Activated effector memory CD4-positive, alpha-beta T cell treated with anti-CD3 and anti-CD28 coated beads, Interleukin-2, amount 50 U/mL, for 16 hours (primary cell): ENCODE measurements around the gene SHISA2.

Source experiments
- DNase-seq: peaks from one replicate; pipeline ENCODE4 v3.0.0-alpha.2; 2020

Gene SHISA2

DNA sequence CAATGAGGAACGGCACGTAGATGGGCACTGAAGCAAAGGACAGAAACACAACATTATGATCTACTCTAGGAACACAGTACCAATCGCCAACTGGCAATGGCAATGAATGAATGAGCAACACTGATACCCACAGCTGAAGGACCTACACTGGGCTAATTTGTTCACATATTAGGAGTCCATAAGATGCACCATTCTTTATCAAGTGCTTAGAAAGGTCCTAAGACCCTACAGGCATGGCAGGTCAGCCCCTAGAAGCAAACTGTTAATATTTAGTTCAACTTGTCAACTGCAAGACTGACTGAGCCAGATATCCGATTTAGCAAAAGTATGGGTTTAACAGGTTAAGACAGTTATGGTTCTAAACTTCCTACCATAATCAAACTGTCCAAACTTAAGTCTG lies 4.8 kb downstream of the SHISA2 start:
- DNase-seq, result no peak

DNA sequence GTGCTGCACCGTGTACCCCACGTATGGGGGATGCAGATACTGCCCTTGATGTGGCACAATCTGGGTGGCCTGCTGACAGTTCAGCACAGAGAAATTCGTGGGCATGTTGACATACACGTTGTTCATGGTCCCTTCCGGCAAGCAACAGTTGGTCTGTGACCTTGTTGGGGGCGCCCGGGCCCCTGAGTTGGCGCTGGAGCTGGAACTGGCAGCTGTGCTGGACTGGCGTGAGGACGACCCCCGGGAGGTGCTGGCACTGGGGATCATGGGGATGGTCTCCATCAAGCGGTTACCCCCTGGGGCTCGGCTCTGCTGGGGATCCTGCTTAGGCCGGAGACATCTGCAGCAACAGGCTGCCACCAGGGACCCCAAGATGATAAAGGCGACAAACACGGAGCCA lies 5.2 kb downstream of the SHISA2 start:
- no peak for DNase-seq

DNA sequence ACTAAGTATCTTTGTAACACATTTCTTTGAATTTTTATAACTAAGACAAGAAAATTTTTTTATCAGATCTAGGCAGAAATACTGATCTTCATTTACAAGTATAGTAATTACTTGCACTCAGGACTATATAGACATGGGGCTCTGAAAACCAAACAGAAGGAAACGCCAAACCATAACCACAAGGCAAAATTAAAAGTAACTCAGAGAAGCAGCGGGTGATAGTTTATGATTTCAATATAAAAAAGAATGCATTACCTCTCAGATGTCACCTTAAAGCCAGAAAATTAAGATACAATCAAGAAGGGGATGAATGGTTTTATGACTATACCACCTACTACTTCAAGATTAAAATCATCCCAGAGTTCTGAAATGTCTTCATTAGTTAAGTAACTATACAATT lies 6.7 kb downstream of the SHISA2 start:
- DNase-seq, result no peak

GRCh38 chr13:26042785-26043184 lies 9.0 kb downstream of the SHISA2 start:
- no peak for DNase-seq

GRCh38 chr13:26041444-26041843 lies 10.4 kb downstream of the SHISA2 start:
- DNase-seq, result no peak

DNA sequence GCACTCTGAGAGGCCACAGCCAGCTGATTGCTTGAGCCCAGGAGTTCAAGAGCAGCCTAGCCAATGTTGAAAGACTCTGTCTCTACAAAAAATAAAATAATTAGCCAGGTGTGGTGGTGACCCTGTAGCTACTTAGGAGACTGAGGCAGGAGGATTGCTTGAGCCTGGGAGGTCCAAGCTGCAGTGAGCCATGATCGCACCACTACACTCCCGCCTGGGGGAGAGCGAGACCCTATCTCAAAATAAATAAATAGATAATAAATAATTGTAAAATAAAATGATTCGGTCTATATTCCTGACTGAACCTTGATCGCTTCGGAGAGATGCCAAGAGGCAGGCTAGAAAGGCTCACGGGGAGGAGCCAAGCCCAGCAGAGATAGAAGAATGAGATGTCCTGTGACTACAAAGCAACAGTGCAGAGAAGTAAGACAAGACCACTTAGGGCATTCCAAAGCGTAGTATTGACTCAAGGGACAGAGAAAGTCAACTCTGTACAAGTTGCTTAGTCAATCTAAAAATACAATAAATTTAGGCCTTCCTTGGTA lies 12.8 kb downstream of the SHISA2 start:
- no peak for DNase-seq

- DNase-seq, result peak; percentile 66
These were observed 14.5 kb downstream of the SHISA2 start for GRCh38 chr13:26037302-26037701.

- DNase-seq, result no peak
These were observed 15.4 kb downstream of the SHISA2 start for GRCh38 chr13:26036383-26036782.

GRCh38 chr13:26034018-26034417 lies 17.8 kb downstream of the SHISA2 start:
- DNase-seq, result no peak

- DNase-seq, result no peak
These were observed 21.5 kb downstream of the SHISA2 start for GRCh38 chr13:26030331-26030730.

- DNase-seq, result no peak
These were observed 22.2 kb downstream of the SHISA2 start for GRCh38 chr13:26029581-26030136.

DNA sequence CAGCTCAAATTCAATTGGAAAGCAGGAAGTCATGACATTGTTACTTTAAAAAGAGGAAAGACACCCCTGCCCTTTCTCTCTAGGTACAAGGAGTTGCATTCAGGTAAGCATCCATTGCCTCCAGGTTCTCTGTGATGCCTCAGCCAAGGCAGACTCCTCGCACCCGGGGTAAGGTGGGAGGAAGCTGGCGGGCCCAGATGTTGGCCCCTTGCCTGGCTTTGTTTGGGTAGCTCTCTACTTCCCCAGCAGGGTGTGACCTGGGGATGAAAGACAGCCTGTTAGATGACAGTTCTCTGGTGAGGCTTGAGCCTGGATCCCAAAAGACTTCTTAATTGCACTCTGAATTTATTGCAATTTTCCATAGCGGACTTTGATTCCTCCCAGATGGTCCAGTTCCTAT lies 25.6 kb downstream of the SHISA2 start:
- no peak for DNase-seq

DNA sequence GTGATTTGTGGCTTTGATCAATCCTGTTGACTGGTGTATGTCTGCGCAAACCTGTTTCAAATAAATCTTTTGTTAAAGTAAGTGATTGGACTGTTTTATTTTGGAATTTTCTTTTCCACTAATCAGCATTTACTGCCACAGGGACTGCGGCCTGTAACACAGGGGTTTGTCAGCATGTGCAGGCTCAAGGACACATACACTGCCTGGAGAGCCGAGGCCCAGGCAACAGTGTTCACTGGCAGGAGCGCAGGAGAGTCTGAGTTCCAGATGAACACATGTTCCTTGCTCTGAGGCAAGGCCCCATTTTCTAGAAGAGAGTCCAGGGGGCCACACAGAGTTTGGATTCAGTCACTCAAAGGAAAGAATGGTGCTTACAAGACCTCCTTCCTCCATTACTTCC lies 26.0 kb downstream of the SHISA2 start:
- no peak for DNase-seq

DNA sequence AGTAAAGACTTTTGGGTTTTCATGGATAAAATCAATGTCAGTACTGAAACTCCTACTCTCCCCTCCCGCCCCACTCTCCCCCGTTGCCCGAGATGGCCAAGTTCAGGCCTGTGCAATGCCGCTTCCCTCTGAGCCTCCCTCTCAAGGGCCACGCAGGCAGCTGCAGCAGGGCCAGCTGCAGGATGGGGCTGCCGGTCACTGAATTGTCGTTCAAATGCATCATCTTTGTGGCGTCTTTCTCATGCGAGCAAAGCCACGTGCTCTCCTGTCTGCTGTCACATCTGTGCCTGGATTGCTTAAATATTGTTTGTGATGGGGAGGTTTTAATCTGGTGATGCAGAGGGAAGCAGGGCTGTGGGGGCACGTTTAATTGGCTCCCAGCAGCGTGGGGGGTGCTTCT lies 26.6 kb downstream of the SHISA2 start:
- no peak for DNase-seq

- no peak for DNase-seq
These were observed 27.3 kb downstream of the SHISA2 start for GRCh38 chr13:26024558-26024957.

- DNase-seq, result no peak
These were observed 29.1 kb downstream of the SHISA2 start for GRCh38 chr13:26022538-26023292.

DNA sequence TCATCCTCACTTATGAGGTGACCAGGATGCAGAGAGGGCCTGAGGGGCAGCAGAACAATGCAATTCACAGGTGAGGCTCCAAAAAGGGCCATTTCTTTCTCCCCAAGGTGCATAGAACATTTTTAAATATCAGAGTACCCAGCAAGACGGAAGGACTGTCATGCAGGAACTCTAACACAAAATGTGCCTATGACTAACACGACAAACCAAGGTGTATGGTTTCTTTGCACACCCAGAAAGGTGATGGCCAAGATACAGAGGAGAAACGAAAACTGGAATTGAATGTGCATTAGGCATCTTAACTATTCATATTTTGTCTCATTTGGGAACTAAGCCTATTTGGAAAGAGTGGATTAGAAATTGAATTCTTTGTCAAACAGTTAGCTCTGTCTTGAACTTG lies 29.9 kb downstream of the SHISA2 start:
- DNase-seq, result no peak

GRCh38 chr13:26021516-26021915 lies 30.3 kb downstream of the SHISA2 start:
- no peak for DNase-seq

- no peak for DNase-seq
These were observed 30.9 kb downstream of the SHISA2 start for GRCh38 chr13:26020891-26021290.

GRCh38 chr13:26019881-26020870 lies 31.6 kb downstream of the SHISA2 start:
- DNase-seq, result no peak

GRCh38 chr13:26019251-26019650 lies 32.6 kb downstream of the SHISA2 start:
- no peak for DNase-seq

- no peak for DNase-seq
These were observed 33.7 kb downstream of the SHISA2 start for GRCh38 chr13:26017932-26018665.
